HEK293T (cell line): ENCODE results near the gene KCNJ3.

Experiments
- CTCF ChIA-PET: fragments of 350-600 bp; formaldehyde crosslinking; extraction: SDS; loops from one replicate; lab custom pipeline; 2021; ENCODE audit warnings: antibody characterized with exemption, inconsistent platforms; lab: Yijun Ruan, JAX
- POLR2A ChIA-PET: fragments of 350-600 bp; formaldehyde crosslinking; extraction: SDS; loops from one replicate; lab custom pipeline; 2020; ENCODE audit warnings: antibody characterized with exemption, inconsistent platforms; lab: Yijun Ruan, JAX
- DNase-seq: peaks from one replicate; pipeline ENCODE4 v3.0.0; 2012; ENCODE audit warnings: mixed read lengths; ENCODE audit errors: extremely low spot score
- ARNT ChIP-seq: fragments of 450-650 bp; IDR thresholded peaks from 2 replicates; pipeline ENCODE4 v1.6.1; 2017; ENCODE audit warnings: mild to moderate bottlenecking
- BHLHE40 ChIP-seq: fragments of 450-650 bp; IDR thresholded peaks from 2 replicates; pipeline ENCODE4 v1.6.1; 2016; ENCODE audit warnings: mild to moderate bottlenecking, moderate library complexity, borderline replicate concordance
- CTBP1 ChIP-seq: fragments of 450-650 bp; IDR thresholded peaks from 2 replicates; pipeline ENCODE4 v1.6.1; 2016; ENCODE audit warnings: borderline replicate concordance
- ELF4 ChIP-seq: fragments of 450-650 bp; IDR thresholded peaks from 2 replicates; pipeline ENCODE4 v1.6.1; 2017; ENCODE audit warnings: antibody characterized with exemption
- FOXA1 ChIP-seq: fragments of 450-650 bp; IDR thresholded peaks from 2 replicates; pipeline ENCODE4 v1.6.1; 2016; ENCODE audit warnings: mild to moderate bottlenecking
- FOXK2 ChIP-seq: fragments of 450-650 bp; IDR thresholded peaks from 2 replicates; pipeline ENCODE4 v1.6.1; 2016; ENCODE audit warnings: mild to moderate bottlenecking
- FOXM1 ChIP-seq: fragments of 450-650 bp; IDR thresholded peaks from 2 replicates; pipeline ENCODE4 v1.6.1; 2017; ENCODE audit warnings: mild to moderate bottlenecking, borderline replicate concordance
- HDGF ChIP-seq: fragments of 450-650 bp; IDR thresholded peaks from 2 replicates; pipeline ENCODE4 v1.6.1; 2017; ENCODE audit warnings: antibody characterized with exemption, borderline replicate concordance
- L3MBTL2 ChIP-seq: fragments of 450-650 bp; conservative IDR thresholded peaks from 2 replicates; pipeline ENCODE4 v1.6.1; 2016; ENCODE audit warnings: mild to moderate bottlenecking
- LEF1 ChIP-seq: fragments of 450-650 bp; IDR thresholded peaks from 2 replicates; pipeline ENCODE4 v1.6.1; 2017; ENCODE audit warnings: mild to moderate bottlenecking, borderline replicate concordance
- NFRKB ChIP-seq: fragments of 450-650 bp; IDR thresholded peaks from 2 replicates; pipeline ENCODE4 v1.6.1; 2016; ENCODE audit warnings: mild to moderate bottlenecking, moderate library complexity
- PKNOX1 ChIP-seq: fragments of 450-650 bp; IDR thresholded peaks from 2 replicates; pipeline ENCODE4 v1.6.1; 2016
- SP1 ChIP-seq: fragments of 450-650 bp; IDR thresholded peaks from 2 replicates; pipeline ENCODE4 v1.6.1; 2017
- SUZ12 ChIP-seq: fragments of 450-650 bp; IDR thresholded peaks from 2 replicates; pipeline ENCODE4 v1.6.1; 2016; ENCODE audit warnings: mild to moderate bottlenecking
- TARDBP ChIP-seq: fragments of 450-650 bp; IDR thresholded peaks from 2 replicates; pipeline ENCODE4 v1.6.1; 2016
- ZNF384 ChIP-seq: fragments of 450-650 bp; IDR thresholded peaks from 2 replicates; pipeline ENCODE4 v1.6.1; 2016

KCNJ3 gene

GRCh38 chr2:154826827-154827226 is 128.3 kb downstream of the KCNJ3 start:
- POLR2A ChIA-PET: no interaction called here
- DNase-seq: no peak
- no peak for TF ChIP-seq ZNF384
- no peak for TF ChIP-seq SP1
- TF ChIP-seq FOXK2: no peak
- TF ChIP-seq TARDBP: no peak
- TF ChIP-seq NFRKB: no peak
- CTCF ChIA-PET: interaction anchor here (0.8 kb wide), 1 partner anchor 32 kb away, joined by 3 read pairs; no protein-coding TSS in a partner anchor

- no peak for DNase-seq
- TF ChIP-seq BHLHE40 (no peak), SUZ12 (no peak), ARNT (no peak), TARDBP (no peak), ZNF384 (no peak), ELF4 (no peak), HDGF (no peak), NFRKB (no peak), FOXA1 (no peak), L3MBTL2 (no peak), LEF1 (no peak), FOXM1 (no peak), PKNOX1 (no peak), SP1 (no peak), FOXK2 (no peak), CTBP1 (no peak)
- ChIA-PET CTCF (interaction anchor here (0.8 kb wide), 1 partner anchor 31 kb away, joined by 3 read pairs; no protein-coding TSS in a partner anchor), POLR2A (no interaction called here)
Observed at GRCh38 chr2:154827286-154827685, 128.8 kb downstream of the KCNJ3 start.

GRCh38 chr2:154832711-154833110 is 134.2 kb downstream of the KCNJ3 start:
- CTCF ChIA-PET: no interaction called here
- no peak for DNase-seq
- POLR2A ChIA-PET: no interaction called here
- TF ChIP-seq HDGF (no peak), SUZ12 (no peak), ZNF384 (no peak), FOXM1 (no peak), PKNOX1 (no peak)

- ChIA-PET CTCF (no interaction called here), POLR2A (no interaction called here)
- TF ChIP-seq ARNT (no peak), PKNOX1 (no peak), ELF4 (no peak), CTBP1 (no peak), FOXM1 (no peak), LEF1 (no peak), L3MBTL2 (no peak), HDGF (no peak), SP1 (no peak)
- no peak for DNase-seq
Observed at GRCh38 chr2:154836632-154837031, 138.1 kb downstream of the KCNJ3 start.

GRCh38 chr2:154837035-154837434 is 138.5 kb downstream of the KCNJ3 start:
- CTCF ChIA-PET: no interaction called here

More at GRCh38 chr2:154837035-154837434, 138.5 kb downstream of the KCNJ3 start:
- POLR2A ChIA-PET: no interaction called here
- DNase-seq: no peak
- no peak for TF ChIP-seq PKNOX1
- no peak for TF ChIP-seq BHLHE40
- no peak for TF ChIP-seq ELF4
- no peak for TF ChIP-seq NFRKB
- TF ChIP-seq FOXK2: no peak
- TF ChIP-seq L3MBTL2: no peak
- TF ChIP-seq CTBP1: no peak
- TF ChIP-seq FOXM1: no peak
- no peak for TF ChIP-seq TARDBP
- no peak for TF ChIP-seq ARNT
- no peak for TF ChIP-seq FOXA1
- no peak for TF ChIP-seq SUZ12
- TF ChIP-seq ZNF384: no peak
- no peak for TF ChIP-seq HDGF
- no peak for TF ChIP-seq SP1
- TF ChIP-seq LEF1: no peak
